Epithelial cell of proximal tubule (primary cell): ENCODE measurements around the gene C3orf20. TPM values are rescaled to one million over a fixed set of nuclear protein-coding genes. Genes with fewer than 3 reads are reported as not detected.
A peak's percentile ranks its signal among the peaks of the same experiment; 100 is the strongest.

Experiments
- DNase-seq: peaks from one replicate; pipeline ENCODE4 v3.0.0-alpha.2; 2011; ENCODE audit warnings: low read depth
- H3K4me3 ChIP-seq: 2 replicates; pipeline ENCODE4 v1.5.1; 2011; ENCODE audit warnings: low read depth, mild to moderate bottlenecking, low read length
- total RNA-seq: library from RNA; depleted of rRNA; stranded (reverse); fragments of >200 nt; gene quantifications from 2 replicates; pipeline ENCODE4 v1.2.3, GENCODE V29; 2015
- TF ChIP-seq, protein P1 (sequence below): conservative IDR thresholded peaks from 2 replicates; pipeline ENCODE4 v1.5.1; 2012; ENCODE audit warnings: low read depth, mild to moderate bottlenecking, low read length

The C3orf20 gene
- total RNA-seq, 1 donor from 2014 or later, result not detected

GRCh38 chr3:14788644-14789043 lies 113.7 kb downstream of the C3orf20 start:
- TF ChIP-seq, protein P1, sequence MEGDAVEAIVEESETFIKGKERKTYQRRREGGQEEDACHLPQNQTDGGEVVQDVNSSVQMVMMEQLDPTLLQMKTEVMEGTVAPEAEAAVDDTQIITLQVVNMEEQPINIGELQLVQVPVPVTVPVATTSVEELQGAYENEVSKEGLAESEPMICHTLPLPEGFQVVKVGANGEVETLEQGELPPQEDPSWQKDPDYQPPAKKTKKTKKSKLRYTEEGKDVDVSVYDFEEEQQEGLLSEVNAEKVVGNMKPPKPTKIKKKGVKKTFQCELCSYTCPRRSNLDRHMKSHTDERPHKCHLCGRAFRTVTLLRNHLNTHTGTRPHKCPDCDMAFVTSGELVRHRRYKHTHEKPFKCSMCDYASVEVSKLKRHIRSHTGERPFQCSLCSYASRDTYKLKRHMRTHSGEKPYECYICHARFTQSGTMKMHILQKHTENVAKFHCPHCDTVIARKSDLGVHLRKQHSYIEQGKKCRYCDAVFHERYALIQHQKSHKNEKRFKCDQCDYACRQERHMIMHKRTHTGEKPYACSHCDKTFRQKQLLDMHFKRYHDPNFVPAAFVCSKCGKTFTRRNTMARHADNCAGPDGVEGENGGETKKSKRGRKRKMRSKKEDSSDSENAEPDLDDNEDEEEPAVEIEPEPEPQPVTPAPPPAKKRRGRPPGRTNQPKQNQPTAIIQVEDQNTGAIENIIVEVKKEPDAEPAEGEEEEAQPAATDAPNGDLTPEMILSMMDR, result no peak

GRCh38 chr3:14789221-14789620 lies 114.3 kb downstream of the C3orf20 start:
- TF ChIP-seq, protein P1, result no peak
- no peak overlapping the region for H3K4me3 ChIP-seq
- no peak for DNase-seq

More at GRCh38 chr3:14788644-14789043, 113.7 kb downstream of the C3orf20 start:
- DNase-seq, result no peak
- H3K4me3 ChIP-seq, result no peak overlapping the region

DNA sequence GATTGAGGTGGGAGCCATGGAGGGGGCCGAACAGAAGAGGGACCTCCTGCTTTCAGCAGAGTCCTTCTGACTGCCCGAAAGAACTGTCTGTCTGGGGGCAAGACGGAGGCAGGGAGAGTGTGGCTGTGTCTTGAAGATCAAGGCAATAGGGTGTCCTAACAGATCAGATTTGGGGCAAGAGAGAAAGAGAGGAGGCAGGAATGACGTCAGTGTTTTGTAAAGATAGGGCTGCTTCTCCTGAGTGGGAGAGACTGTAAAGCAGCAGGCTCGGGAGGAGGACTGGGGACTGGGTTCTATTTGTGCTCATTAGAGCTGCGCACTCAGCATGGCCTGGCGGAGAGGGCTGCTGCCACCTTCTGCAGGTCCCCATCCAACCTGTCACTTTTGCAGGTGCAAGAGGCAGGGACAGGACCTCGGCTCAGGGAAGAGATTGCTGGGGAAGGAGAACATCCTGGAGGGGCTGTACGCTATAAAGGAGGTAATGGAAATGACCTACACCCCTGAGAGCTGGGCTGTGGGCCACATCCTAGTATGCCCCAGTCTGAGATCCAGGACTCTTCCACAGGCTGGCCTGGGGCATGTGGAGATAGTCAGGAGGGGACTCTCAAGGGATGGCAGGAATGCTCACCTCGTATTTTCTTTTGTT lies 114.8 kb downstream of the C3orf20 start:
- no peak overlapping the region for H3K4me3 ChIP-seq
- no peak for DNase-seq
- TF ChIP-seq, protein P1, result no peak

- no peak overlapping the region for H3K4me3 ChIP-seq
- TF ChIP-seq, protein P1, result peak; percentile 92
- no peak for DNase-seq
Measured at GRCh38 chr3:14791343-14791945, 116.5 kb downstream of the C3orf20 start.

- DNase-seq, result no peak
- TF ChIP-seq, protein P1, result no peak
- H3K4me3 ChIP-seq, result no peak overlapping the region
Measured at GRCh38 chr3:14792691-14793121, 117.8 kb downstream of the C3orf20 start.

GRCh38 chr3:14793126-14793857 lies 118.4 kb downstream of the C3orf20 start:
- H3K4me3 ChIP-seq, result no peak overlapping the region
- TF ChIP-seq, protein P1, result no peak
- no peak for DNase-seq

GRCh38 chr3:14793858-14794234 lies 118.9 kb downstream of the C3orf20 start:
- TF ChIP-seq, protein P1, result no peak
- no peak overlapping the region for H3K4me3 ChIP-seq
- DNase-seq, result no peak
